ENCODE measurements around the gene LITAFD. TPM values are rescaled to one million over a fixed set of nuclear protein-coding genes. Genes with fewer than 3 reads are reported as not detected.

LITAFD gene
- not detected in 2 replicates for total RNA-seq (2011; cell fraction: chromatin; rRNA removed; ENCODE audit: low replicate concordance)
- not detected in 2 replicates for total RNA-seq (2011; cell fraction: nucleolus; rRNA removed)
- total RNA-seq (2011; cell fraction: nucleoplasm; rRNA removed): not detected in 2 replicates
- not detected in 2 replicates for total RNA-seq (2014; rRNA removed)
- total RNA-seq (2014; rRNA removed; fragmentation: Illumina TruSeq; extraction: Trizol): not detected in 2 replicates
- not detected in 2 replicates for total RNA-seq (2015; rRNA removed; fragmentation: Illumina TruSeq; extraction: Trizol)
- not detected in 2 replicates for total RNA-seq (2021)
- not detected in 2 replicates for polyA plus RNA-seq (2011; rRNA removed)
- not detected in 2 replicates for polyA plus RNA-seq (2011; cell fraction: cytosol; rRNA removed)
- not detected in 2 replicates for polyA plus RNA-seq (2011; cell fraction: nucleus; rRNA removed)
- polyA plus RNA-seq (2012): not detected in 2 replicates
- not detected in 2 replicates for polyA plus RNA-seq (2014; fragmentation: Illumina TruSeq; extraction: Trizol)
- polyA plus RNA-seq (2014; fragmentation: Nextera tagmentation; extraction: Ambion mirVana): not detected
- not detected in 2 replicates for polyA plus RNA-seq (2014; rRNA removed)
- polyA minus RNA-seq (2011; rRNA and poly(A)+ RNA removed): not detected in 2 replicates
- polyA minus RNA-seq (2011; cell fraction: cytosol; rRNA and poly(A)+ RNA removed): not detected in 2 replicates
- polyA minus RNA-seq (2011; cell fraction: nucleus; rRNA and poly(A)+ RNA removed): not detected in 2 replicates
- Bru-seq, nascent RNA: not detected
- BruChase-seq, experiment 1, labeled RNA remaining after a 2-hour chase: not detected
- not detected for BruChase-seq, experiment 2, labeled RNA remaining after a 6-hour chase
- long read RNA-seq, experiment 1: 0 reads
- long read RNA-seq, experiment 2: 0 reads
- long read RNA-seq, experiment 3: 0 reads

GRCh38 chr16:8882041-8882617 lies at the start of gene LITAFD:
Gene LITAFD (plus strand): TSS chr16:8882351. CDS start chr16:8884356, 2,005 bp downstream.
- Histone ChIP-seq H2AFZ (ENCODE audit: low read depth, low read length) (no peak within 1 kb of the TSS), H3K79me2 (ENCODE audit: control insufficient read depth, insufficient read depth, low read length) (no peaks in the 10 kb centered on the region), H3K4me1 (replicated peaks in 1 of 2; ENCODE audit: control insufficient read depth in 2 of 2, insufficient read depth in 2 of 2, low read length in 2 of 2) (peaks cover 6 to 27% of the 10 kb centered on the region in 2 experiments; a peak in 4 of 5 replicates), H4K20me1 (replicated peaks; ENCODE audit: control insufficient read depth, insufficient read depth, low read length) (peaks cover 15% of the 10 kb centered on the region), H3K9ac (ENCODE audit: insufficient read depth in 1 of 2, low read depth in 2 of 2, low read length in 2 of 2) (no peak within 1 kb of the TSS; a peak in 1 of 4 replicates), H3K4me3 (no peak within 1 kb of the TSS), H3K27ac (ENCODE audit: extremely low read depth, low read depth, low read length) (no peak within 1 kb of the TSS), H3K4me2 (ENCODE audit: insufficient read depth, low read length) (no peak within 1 kb of the TSS), H3K9me1 (ENCODE audit: control insufficient read depth, insufficient read depth, low read length) (no peaks in the 10 kb centered on the region), H3K36me3 (ENCODE audit: control insufficient read depth, insufficient read depth, low read length) (no peaks in the 10 kb centered on the region), H3K9me3 (replicated peaks; ENCODE audit: control insufficient read depth, insufficient read depth, low read depth, low read length) (no peaks in the 10 kb centered on the region), H3K27me3 (ENCODE audit: control insufficient read depth in 2 of 2, insufficient read depth in 2 of 2, low read length in 2 of 2) (peaks cover 0 to 8% of the 10 kb centered on the region in 2 experiments; a peak in 3 of 5 replicates)
- DNase-seq (ENCODE audit: extremely low read depth in 1 of 4, low spot score in 3 of 4) (no peak), ATAC-seq (no peak), FAIRE-seq (no peak)
- 17% methylated on average over 10 of the region's 10 CpGs for WGBS (ENCODE audit: insufficient coverage, low coverage, missing lambda C conversion rate)
- ChIA-PET POLR2A (interaction anchor here (0.6 to 1.9 kb wide), 5 partner anchors 8 to 18 kb away, joined by 3 to 7 read pairs (median 4); no protein-coding TSS in a partner anchor), CTCF (ENCODE audit: low intra/inter-chr PET ratio) (interaction anchor here (1.0 kb wide), 1 partner anchor 222 kb away, joined by 4 read pairs; no protein-coding TSS in a partner anchor)
- intact Hi-C loops (cut with micrococcal nuclease): loop anchor here (5.0 kb wide), 2 partner anchors 85 to 310 kb away; partner anchors contain the start of genes PMM2 and TMEM186
- TF ChIP-seq RBM15 (IDR thresholded peaks at IDR 0.05; ENCODE audit: insufficient read depth, low read length): no peak
- no peak for TF ChIP-seq REST (IDR thresholded peaks at IDR 0.05; ENCODE audit: borderline replicate concordance)
- no peak for TF ChIP-seq REST (CRISPR knock-in tag; IDR thresholded peaks at IDR 0.05; ENCODE audit: low read depth)
- TF ChIP-seq SP2 (IDR thresholded peaks at IDR 0.05; ENCODE audit: extremely low read depth, low read depth, low read length, poor library complexity, severe bottlenecking): no peak
- TF ChIP-seq ESRRB (CRISPR knock-in tag; IDR thresholded peaks at IDR 0.05; ENCODE audit: borderline replicate concordance): no peak
- no peak for TF ChIP-seq ZFP36 (IDR thresholded peaks at IDR 0.05; ENCODE audit: low read depth, low read length, partially characterized antibody)
- TF ChIP-seq ZNF280B (CRISPR knock-in tag; IDR thresholded peaks at IDR 0.05): no peak
- no peak for TF ChIP-seq SAFB2 (IDR thresholded peaks at IDR 0.05; ENCODE audit: borderline replicate concordance, low read depth, low read length, severe bottlenecking)
- in situ Hi-C loops (cut with MboI): loop anchor here (5.0 kb wide), 1 partner anchor 315 kb away; no protein-coding TSS in a partner anchor
- BruUV-seq (replicated peaks): no TSS peak
